Uterus (tissue), 2 donors: ENCODE data around the gene SEC61A1.

Experiments used
- CTCF ChIP-seq, 4 experiments: fragments of 200-600 bp in 2 of 4; fragments of 450-650 bp in 2 of 4; sonication (generic) in 2 of 4; IDR thresholded peaks; one replicate each; pipeline ENCODE4 v1.5.1; 2016 to 2019; ENCODE audit warnings: antibody characterized with exemption in 4 of 4, mild to moderate bottlenecking in 2 of 4, moderate library complexity in 1 of 4
- POLR2A ChIP-seq, 2 donors: fragments of 450-650 bp; IDR thresholded peaks; one replicate each; pipeline ENCODE4 v1.6.1; 2016; ENCODE audit warnings: antibody characterized with exemption in 2 of 2, mild to moderate bottlenecking in 1 of 2, moderate library complexity in 1 of 2

- no peak for TF ChIP-seq POLR2A (IDR thresholded peaks at IDR 0.05)
- TF ChIP-seq CTCF (IDR thresholded peaks at IDR 0.05), result no peak
Measured at GRCh38 chr3:128100638-128101037, 48.4 kb downstream of the SEC61A1 start.
